Renal cortical epithelial cell (primary cell): Measurements from ENCODE around the gene KIAA1671. TPM values are rescaled to one million over a fixed set of nuclear protein-coding genes. Genes with fewer than 3 reads are reported as not detected.
A peak's percentile ranks its signal among the peaks of the same experiment; 100 is the strongest.

Source experiments
- DNase-seq: peaks from one replicate; pipeline ENCODE4 v3.0.0-alpha.2; 2011; ENCODE audit warnings: low read depth
- total RNA-seq: library from RNA; depleted of rRNA; stranded (reverse); fragments of >200 nt; gene quantifications from 2 replicates; pipeline ENCODE4 v1.2.3, GENCODE V29; 2014

Gene KIAA1671
- total RNA-seq, 1 donor from 2014 or later: 31.1 TPM

DNA sequence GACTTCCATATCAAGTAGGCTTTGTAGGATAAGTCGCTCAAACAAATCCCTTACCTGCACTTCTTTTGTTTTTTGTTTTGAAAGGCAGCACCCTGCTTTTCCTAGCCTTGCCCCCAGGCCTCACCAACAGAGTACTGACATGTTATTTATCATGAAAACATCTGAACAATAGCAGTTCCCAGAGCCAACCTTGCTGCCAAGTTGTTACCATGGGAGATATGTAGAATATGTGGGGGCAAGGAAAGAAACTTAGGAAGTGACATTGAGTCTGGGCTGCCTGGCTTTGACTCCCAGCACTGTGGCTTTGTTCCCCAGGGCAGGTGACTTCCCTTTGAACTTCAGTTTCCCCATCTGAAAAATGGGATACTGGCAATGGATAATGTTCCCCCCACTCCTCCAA lies 193.8 kb downstream of the KIAA1671 start:
- DNase-seq: no peak

DNA sequence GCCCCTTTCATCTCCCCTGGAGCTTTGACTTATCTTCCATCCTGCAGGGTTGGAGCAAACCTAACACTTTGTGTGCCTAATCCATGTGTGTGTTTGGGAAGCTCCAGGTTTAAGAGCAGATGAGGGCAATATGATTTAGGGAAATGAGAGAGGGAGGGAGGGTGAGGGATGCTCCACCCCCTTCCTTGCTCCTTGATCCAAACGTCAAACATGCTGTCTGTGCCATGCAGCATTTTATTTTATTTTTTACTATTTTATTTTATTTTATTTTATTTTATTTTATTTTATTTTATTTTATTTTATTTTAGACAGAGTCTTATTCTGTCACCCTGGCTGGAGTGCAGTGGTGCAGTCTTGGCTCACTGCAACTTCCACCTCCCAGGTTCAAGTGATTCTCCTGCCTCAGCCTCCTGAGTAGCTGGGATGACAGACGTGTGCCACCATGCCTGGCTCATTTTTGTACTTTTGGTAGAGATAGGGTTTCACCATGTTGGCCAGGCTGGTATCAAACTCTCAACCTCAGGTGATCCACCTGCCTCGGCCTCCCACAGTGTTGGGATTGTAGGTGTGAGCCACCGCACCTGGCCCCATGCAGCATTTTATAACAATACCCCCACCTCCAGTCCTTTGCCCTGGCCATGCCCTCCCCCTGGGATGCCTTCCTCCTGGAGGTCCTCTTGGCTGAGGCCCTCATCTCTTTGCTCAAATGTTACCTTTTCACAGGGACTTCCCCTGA lies 194.6 kb downstream of the KIAA1671 start:
- no peak for DNase-seq

DNA sequence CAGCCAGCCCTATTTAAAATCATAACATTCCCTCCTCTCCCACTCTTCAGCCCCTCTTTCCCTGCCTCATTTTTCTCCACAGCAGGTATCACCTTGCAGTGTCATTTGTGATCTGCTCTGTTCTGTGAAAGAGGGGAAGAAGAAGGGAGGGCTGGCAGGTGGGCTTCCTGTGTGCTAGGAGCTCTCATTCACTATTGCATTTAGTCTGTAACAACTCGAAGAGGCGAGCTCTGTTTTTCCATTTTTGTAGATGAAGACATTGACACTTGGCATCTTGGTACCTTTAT lies 195.1 kb downstream of the KIAA1671 start:
- no peak for DNase-seq

DNA sequence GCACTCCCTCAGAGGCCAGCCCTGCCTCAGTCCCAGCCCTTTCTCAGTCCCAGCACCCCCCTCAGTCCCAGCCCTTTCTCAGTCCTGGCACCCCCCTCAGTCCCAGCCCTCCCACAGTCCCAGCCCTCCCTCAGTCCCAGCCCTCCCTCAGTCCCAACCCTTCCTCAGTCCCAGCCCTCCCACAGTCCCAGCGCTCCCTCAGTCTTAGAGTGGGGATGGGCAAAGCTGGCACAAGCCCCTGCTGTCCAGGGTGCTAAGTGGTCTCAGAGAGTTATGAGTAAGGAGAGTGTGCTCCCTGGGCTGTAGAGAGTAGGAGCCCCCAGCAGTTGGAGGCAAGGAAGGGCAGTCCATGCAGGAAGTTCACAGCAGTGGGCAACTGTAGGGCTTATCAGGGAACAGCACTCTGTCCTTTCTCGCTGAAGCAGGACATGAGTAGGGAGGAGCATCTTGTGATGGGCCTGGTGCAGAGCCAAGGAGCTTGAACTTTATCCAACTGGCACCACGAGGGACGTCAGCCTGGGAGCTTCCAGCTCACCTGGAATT lies 195.7 kb downstream of the KIAA1671 start:
- DNase-seq: peak; percentile 26

DNA sequence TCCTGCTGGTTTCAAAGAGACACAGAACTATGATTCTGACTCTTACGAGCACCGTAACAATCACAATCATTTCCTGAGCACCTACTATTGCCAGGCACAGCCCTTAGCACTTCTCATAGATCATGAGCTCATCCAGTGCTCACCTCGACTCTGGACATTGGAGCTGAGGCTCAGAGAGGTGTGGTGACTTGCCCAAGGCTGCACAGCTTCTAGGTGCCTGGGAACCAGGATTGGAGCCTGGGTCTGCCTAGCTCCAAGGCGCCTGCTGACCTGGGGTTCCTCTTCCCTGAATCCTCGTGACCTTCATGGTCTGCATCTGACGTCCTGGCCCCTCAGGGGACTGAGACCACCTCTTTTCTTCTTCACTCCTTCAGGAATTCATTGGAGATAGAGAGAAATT lies 196.5 kb downstream of the KIAA1671 start:
- no peak for DNase-seq

DNA sequence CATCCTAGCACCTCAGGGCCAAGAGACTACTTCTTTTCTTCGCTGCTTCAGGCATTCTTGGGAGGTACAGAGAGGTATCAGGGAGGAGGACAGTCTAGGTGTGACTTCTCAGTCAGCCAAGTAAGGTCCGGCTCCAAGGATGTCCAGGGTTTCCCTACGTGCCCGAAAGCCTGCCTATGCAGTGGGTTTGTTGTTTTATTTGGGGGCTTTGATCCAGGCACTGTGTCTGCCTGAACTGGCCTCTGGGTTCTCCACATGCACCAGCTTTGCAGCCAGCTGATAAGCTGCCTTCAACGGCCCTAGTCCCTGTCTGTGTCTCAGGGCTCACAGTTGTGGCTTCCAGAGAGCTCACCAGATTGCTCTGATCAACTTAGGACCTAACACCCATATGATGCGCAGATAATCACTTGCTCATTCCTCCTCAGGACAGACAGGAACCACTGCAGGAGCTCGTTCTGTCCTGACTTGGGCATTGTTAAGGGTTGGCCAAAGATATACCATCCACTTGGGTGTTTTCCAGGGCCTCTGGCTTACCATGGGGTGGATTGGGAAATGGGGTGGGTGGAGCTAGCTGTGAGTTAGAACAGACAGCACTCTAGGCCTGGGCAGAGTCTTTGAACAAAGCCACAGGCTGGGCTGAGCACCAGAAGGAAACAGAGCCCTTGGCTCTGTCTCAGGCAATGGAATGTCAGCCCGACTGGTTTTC lies 201.6 kb downstream of the KIAA1671 start:
- peak; percentile 83 for DNase-seq

DNA sequence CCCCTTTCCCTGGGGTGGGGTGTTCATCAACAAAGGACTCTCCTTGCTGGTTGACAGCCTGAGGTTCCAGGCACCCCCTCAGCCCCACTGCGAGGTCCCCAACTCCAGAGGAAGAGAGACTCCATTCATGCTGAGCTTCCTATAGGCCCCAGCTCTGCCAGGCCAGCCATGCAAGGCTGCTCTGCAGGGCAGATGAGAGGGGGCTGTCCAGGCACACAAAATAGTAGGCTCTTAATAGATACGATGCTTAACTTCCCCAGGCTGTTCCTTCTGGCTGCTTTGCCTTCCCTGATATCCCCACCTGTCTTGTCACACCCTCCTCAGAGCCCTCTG lies 202.1 kb downstream of the KIAA1671 start:
- DNase-seq: no peak

DNA sequence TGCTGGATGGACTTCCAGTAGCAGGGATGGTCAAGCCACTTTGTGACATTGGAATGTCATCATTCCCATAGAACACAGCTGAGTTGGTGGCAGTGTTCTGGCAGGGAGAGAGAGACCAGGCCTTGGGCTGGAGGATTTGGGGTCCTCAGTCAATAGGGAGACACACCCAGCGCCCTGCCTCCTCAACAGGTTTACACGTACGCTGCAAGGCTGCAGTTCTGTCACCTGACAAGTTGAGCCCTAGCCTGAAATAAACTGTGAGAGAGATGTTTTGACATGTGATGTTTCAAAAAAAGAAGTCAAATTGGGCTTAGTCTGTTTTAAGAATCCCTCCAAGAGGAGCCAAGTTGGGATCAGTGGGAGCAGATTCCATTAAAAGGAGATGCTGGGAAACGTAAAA lies 204.2 kb downstream of the KIAA1671 start:
- DNase-seq: no peak

DNA sequence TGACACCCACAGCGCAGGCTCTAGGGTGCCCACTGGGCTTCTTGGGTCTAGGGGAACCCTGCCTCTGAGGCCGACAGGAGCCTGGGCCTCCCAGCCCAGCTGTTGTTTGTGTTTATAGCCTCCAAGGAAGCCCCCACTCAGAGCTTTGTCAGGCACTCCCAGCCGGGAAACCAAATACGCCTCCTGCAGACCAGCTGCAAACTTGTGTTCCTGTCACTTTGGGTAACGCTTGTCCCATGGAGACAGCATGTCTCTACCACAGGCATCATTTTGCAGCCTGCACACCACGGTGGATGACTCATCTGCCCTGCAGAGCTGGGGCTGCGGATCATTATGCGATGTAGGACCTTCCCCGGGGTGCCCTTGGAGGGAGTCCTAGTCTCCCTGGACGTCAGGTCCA lies 206.5 kb downstream of the KIAA1671 start:
- DNase-seq: no peak

DNA sequence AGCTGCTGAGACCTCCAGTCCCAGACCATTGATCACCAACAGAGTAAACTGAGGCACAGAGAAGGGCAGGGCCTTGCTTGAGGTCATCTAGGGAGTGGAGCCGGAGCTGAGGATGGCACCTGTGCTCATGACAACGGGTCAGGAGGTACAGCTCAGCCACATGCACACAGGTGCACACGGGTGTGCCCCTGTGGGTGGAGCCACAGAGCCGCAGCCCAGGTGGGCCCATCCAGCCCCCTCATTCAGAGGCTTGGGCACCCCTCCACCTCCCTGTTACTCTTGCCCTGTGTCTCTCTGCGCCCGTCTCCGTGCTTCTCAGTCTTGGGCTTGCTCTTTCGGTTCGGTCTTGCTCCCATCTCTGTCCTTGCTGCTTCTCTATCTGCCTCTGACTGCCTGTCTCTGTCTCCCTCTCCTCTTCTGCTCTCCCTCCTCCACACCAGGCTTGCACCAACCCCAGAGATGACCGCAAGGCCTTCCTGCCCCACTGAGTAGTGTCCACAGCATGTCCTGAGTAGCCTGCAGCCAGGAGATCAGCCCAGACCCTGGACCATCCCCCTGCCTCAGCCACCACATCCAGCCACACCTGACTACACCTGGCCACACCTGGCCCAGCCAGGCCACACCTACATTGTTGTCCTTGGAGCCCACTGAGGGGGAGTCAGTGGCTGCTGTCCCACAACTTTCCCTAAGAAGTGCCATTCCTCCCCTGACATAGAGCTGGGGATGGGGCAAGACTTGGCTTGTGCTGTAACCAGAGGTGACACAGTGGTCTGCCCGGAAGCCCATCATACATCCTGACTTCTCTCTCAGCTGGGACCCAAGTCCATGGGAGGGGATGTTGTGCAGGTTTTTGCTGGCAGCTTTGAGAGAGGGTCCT lies 207.8 kb downstream of the KIAA1671 start:
- DNase-seq: no peak

DNA sequence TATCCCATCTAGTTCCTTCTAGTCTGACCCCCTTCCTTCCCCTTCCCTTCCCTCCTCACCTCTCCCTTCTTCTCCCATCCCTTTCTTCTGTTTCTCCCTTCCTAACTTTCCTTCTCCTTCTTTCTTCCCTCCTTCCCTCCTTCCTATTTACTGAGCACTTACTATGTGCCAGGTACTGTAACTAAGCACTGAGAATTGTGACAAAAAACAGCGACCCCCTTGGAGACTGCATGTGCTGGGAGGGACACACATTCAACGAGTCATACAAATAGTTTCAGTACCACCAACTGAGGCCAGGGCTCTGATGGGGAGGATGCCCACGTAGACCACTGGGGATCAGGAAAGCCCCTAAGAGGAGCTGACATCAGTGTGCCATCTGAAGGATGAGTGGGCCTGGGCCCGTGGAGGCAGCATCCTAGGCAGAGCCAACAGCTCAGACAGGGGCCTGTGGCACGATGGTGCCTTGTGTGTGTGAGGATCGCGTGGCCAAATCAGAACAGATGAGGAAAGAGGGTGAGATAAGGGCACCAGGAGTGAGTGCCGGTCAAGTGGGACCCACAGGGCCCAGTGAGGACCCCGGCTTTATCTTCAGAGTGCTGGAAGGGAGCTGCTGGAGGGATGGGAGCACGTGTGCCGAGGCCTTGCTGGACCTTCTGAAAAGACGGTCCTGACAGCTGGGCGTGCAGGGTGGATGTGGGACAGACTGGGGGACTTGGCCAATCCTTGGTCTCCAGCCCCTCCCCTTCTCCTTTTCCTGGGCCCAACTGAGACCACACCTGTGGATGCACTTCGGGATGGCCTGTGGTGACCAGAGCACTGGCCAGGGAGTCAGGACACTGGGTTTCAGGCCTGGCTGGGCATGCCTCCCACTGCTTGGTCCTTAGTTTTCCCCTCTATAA lies 208.8 kb downstream of the KIAA1671 start:
- DNase-seq: no peak

DNA sequence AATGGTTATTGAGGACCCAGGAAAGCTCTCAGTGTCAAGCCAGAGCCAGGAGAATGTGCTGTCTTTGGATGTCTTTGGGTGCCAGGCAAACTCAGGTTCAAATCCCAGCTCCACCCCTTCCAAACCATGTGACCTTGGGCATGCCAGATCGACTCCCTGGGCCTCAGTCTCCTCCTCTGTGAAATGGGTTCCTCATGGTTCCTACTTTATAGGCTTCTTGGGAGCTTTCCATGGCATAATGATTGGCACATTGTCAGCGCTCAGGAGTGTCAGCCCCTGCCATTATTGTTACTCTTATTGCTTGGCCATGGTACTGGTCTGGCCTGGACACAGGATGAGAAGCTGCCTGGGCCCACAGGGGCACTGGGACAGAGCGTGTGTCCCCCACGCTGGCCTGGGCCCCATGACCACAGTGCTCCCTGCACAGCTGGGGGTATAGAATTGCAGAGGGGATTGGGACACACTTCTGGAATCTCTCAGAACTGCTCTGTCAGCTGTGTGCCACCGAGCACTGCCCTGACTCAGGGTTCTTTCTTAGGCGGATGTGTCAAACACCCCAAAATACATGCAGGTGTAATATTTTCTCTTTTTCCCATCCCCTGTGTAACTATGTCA lies 209.5 kb downstream of the KIAA1671 start:
- no peak for DNase-seq

DNA sequence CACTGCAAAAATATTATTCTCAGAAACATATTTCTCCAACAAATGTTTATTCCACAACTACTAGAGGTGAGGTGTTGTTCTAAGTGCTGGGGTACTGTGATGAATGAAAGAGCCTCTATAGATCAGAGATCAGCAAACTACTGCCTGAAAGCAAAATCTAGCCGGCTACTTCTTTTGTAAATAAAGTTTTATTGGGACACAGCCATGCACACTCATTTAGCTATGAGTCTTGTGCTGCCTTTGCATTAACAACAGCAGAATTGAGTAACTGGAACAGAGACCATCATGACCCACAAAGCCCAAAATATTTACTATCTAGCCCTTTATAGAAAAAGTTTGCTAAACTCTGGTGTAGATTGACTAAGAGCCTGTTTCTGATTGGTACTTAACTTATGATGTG lies 210.0 kb downstream of the KIAA1671 start:
- no peak for DNase-seq

DNA sequence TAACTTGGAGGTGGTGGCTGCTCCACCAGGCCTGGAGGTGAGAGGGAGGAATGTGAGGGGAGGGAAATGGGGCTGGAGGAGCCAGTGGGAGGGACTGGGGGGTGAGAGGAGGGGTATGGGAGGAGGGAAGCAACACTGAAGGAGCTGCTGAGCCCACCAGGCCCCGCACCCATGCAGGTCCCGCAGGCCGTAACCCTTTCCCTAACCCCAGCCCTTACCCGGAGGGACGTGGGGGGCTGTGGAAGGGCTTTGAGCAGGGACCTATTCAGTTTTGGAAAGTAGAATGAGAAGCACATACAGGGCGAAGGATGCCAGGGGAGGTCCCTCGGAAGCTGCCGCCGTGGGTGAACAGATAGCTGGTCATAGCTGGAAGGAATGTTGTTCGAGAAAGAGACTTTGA lies 213.3 kb downstream of the KIAA1671 start:
- DNase-seq: no peak

DNA sequence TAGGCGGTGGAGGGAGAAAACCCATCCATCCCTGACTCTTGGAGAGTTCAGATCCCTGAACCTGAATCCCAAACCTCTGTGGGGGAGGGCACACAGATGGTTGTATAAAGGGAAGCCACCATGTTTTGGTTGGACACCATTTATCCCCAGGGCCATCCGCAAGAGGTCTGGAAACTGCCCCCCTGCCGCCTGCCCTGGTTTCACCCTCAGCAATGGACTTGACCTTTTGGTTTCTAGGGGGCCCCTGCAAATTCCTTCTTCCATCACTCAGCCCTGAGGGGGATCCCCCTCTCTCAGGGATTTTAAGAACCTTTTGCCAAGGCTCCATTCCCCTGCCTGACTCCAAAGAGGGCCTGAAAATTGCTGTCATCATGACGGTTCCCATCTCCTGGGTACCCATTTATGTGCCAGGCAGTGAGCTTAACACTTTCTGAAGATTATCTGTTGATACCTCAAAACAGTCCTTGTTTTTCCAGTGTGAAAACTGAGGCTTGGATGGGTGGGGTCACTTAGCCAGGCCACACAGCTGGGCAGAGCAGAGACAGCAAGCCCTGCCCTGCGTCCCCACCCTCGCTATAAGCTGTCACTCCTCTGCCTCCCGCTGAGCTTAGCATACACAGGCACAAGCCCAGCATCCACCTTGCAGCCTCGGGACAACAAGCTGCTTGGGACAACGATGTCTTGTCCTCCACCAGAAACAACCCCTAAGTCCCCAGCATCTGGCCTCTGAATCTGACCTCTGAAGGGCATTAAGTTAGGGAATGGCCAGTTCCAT lies 213.9 kb downstream of the KIAA1671 start:
- DNase-seq: no peak

DNA sequence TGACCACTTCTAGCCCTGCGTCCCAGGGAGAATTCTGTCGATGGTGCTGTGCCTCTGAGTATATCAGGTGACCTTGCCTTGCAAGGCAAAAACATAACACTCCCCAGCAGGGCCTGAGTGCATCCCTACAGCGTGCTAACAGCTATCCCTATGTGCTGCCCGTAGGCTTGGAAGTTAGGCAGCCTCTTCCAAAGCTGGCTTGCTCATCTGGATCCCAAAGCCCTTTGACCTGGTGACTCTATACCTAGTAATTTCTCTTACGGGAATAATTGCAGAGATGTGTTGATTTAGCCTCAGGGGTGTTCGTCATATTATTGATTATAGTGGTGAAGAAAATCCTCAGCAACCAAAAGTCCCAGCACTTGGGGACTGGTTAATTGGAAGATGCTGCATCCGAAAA lies 214.6 kb downstream of the KIAA1671 start:
- DNase-seq: no peak

DNA sequence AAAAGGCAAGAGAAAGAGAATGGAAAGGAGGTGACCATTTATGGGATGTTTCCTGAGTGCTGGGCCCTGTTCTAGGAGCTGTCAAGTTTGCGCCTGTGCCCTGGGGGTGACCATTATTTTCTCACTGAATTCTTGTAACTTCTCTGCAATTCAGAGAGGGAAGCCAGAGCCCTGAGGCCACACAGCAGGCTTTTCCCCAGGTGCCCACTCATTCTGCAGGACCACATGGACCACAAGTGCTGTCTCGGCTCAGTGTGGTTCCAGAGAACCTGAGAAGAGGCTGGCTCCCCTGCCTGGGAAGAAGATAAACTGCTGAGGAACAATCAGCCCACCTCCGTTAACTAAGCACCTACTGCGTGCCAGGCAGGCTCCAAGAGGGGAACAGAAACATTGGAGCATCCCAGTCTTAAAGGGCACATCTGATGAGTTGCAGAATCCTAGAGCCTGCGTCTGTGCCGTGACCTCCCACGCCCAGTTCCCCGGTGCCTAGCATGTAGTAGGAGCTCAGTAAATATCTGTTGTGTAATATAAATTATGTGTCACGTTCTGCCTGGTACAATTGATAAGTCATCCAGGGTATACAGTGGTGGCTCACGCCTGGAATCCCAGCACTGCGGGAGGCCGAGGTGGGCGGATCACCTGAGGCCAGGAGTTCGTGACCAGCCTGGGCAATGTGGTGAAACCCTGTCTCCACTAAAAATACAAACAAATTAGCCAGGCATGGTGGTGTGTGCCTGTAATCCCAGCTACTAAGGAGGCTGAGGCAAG lies 215.5 kb downstream of the KIAA1671 start:
- DNase-seq: peak; percentile 22

DNA sequence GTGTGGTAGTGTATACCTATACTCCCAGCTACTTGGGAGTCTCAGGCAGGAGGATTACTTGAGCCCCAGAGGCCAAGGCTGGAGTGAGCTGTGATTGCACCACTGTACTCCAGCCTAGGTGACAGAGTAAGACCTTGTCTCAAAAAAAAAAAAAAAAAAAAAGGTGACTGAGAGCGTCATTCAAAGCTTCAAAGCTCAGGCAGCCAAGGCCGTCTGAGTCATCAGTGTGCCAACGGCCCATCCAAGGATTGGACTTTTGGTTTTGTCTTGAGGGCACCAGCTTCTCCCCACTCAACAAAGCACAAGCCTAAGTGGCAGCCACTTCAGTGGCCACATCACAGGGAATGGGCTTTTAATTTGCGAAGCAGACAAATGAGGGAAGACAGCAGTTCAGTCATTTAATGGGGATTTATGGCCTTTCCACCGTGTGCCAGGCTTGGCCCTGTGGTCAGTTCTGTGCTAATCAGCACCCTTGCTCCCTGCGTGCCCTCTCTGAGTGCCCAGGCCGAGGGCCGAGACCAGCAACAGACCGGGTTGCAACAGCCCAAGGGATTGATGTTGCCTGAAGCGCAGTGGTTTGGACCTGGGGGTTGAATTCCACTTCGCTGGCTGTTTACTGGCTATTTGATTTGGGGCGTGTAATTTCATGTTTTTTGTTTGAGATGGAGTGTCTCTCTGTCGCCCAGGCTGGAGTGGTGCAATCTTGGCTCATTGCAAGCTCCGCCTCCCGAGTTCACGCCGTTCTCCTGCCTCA lies 216.9 kb downstream of the KIAA1671 start:
- DNase-seq: peak; percentile 52

DNA sequence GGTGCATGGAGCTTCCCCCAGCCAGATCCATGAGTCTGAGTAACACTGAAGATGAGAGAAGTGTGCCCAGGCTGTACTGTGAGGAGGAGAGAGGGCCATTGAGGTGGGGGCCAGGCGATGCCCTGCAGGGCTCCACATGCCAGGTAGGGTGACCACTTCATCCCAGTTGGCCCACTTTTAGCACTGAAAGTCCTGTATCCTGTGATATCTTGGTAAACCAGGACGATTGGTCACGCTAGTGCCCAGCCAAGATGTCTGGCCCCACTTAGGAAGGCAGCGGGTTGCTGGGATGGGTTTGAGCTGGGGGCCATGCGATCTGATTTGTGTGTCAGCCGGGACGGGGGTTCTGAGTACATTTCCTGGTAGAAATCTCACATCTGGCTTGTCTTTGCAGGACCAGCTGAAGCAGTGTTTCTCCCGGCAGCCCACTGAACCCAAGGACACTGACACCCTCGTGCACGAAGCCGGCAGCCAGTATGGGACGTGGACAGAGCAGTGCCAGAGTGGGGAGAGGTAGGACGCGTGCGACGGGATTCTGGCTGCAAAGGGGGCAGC lies 218.0 kb downstream of the KIAA1671 start:
- no peak for DNase-seq
